Natural killer cell (primary cell): ENCODE data around the gene MOV10L1. TPM values are rescaled to one million over a fixed set of nuclear protein-coding genes. Genes with fewer than 3 reads are reported as not detected.

Experiments used
- ATAC-seq, 3 donors: fragments of 150-1000 bp in 2 of 3; fragments of 200-7000 bp in 1 of 3; cut with Tn5 transposase; 1 replicate in 1 of 3; 2 replicates in 2 of 3; pipeline ENCODE4 v1.10.0; 2021; ENCODE audit warnings: mild to moderate bottlenecking in 2 of 3, moderate library complexity in 2 of 3
- DNase-seq, 2 donors: peaks; one replicate each; pipeline versions ENCODE4 v3.0.0 to v3.0.0-alpha.2; 2013 to 2021; ENCODE audit warnings: mixed read lengths in 1 of 2
- H3K27ac ChIP-seq: one replicate; pipeline ENCODE4 v1.5.1; 2013; ENCODE audit warnings: mild to moderate bottlenecking, low read length
- H3K27me3 ChIP-seq: one replicate; pipeline ENCODE4 v1.6.1; 2013; ENCODE audit warnings: low read length; ENCODE audit not compliant: control insufficient read depth, insufficient read depth
- H3K36me3 ChIP-seq: one replicate; pipeline ENCODE4 v1.6.1; 2013; ENCODE audit warnings: low read length; ENCODE audit not compliant: control insufficient read depth, insufficient read depth
- H3K4me1 ChIP-seq: one replicate; pipeline ENCODE4 v1.6.1; 2013; ENCODE audit warnings: low read length; ENCODE audit not compliant: control insufficient read depth, insufficient read depth
- H3K4me3 ChIP-seq: one replicate; pipeline ENCODE4 v1.5.1; 2013; ENCODE audit warnings: low read length
- H3K9me3 ChIP-seq: one replicate; pipeline ENCODE4 v1.6.1; 2013; ENCODE audit warnings: low read length; ENCODE audit not compliant: control insufficient read depth, insufficient read depth
- H3K27ac Mint-ChIP-seq, 2 donors: one replicate each; pipeline ENCODE4 v1.8.0; 2022; ENCODE audit warnings: mild to moderate bottlenecking in 2 of 2, mixed read lengths in 2 of 2, moderate library complexity in 1 of 2
- H3K27me3 Mint-ChIP-seq, 2 donors: one replicate each; pipeline ENCODE4 v1.8.0; 2022; ENCODE audit warnings: low read depth in 2 of 2, mixed read lengths in 2 of 2
- H3K36me3 Mint-ChIP-seq: one replicate; pipeline ENCODE4 v1.8.0; 2022; ENCODE audit warnings: mixed read lengths
- H3K4me1 Mint-ChIP-seq, 2 donors: one replicate each; pipeline ENCODE4 v1.8.0; 2022; ENCODE audit warnings: mixed read lengths in 2 of 2
- H3K4me3 Mint-ChIP-seq: one replicate; pipeline ENCODE4 v1.8.0; 2022; ENCODE audit warnings: mild to moderate bottlenecking, moderate library complexity, mixed read lengths
- H3K9me3 Mint-ChIP-seq, 2 donors: one replicate each; pipeline ENCODE4 v1.8.0; 2022; ENCODE audit warnings: mixed read lengths in 2 of 2
- whole genome bisulfite sequencing: methylation state at CpG from one replicate; pipeline ENCODE4 v1.1.7; 2013; ENCODE audit warnings: missing lambda C conversion rate; ENCODE audit not compliant: insufficient coverage; 5-methylcytosine and 5-hydroxymethylcytosine counted together
- intact Hi-C: fragments of 100-400 bp; cut with micrococcal nuclease; formaldehyde crosslinking; loops from one replicate; pipeline ENCODE4 v1.14.2; 2022
- total RNA-seq, 4 donors: library from RNA; stranded (reverse); fragments of 120-200 nt in 1 of 4; gene quantifications; one replicate each; pipeline versions ENCODE4 v1.2.3 to v1.2.4, GENCODE V29; 2013 to 2022
- TF ChIP-seq, protein P1 (sequence below): fragments of 200-600 bp; IDR thresholded peaks from one replicate; pipeline ENCODE4 v1.8.0; 2022; ENCODE audit warnings: antibody characterized with exemption

MOV10L1 gene
- total RNA-seq, 3 donors from 2014 or later (not counting 1 experiment from before 2014, with no cell fraction given) = 1.0 to 1.7 TPM; not detected in 1

DNA sequence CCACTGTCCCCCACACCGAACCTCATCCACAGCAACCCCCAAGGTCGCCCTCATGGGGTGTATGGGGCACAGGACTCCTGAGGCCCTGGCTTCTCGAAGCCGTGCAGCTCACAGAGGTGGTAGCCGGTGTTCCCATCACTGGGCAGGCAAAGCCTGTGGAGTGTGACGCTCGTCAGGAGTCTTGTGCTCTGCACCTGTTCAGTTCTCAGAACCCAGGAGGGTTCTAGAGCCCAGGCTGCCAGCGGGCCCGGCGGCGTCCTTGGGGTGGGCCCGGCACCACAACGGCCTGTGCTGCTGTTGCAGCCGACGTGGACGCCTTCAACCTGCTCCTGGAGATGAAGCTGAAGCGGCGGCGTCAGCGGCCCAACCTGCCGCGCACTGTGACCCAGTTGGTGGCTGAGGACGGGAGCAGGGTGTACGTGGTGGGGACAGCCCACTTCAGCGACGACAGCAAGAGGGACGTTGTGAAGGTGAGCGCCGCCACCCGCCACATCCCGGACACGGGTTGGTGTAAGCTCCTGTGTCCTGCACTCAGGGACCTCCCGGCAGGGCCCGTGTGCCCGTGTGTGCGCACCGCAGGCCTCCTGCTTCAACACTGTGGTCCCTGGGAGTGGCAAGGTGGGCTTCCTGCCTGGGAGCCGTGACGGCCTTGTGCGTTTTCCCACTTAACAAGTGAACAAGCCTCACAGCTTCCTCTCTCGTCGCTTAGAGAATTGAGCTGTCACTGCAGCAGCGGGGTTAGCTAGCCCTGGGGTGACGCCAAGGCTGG is 104.4 kb downstream of the MOV10L1 start:
- Mint-ChIP-seq H3K4me3 (no peak overlapping the region), H3K27ac (no peak overlapping the region), H3K4me1 (peaks cover 28 to 37% of the 10 kb centered on the region in 2 donors), H3K36me3 (no peaks in the 10 kb centered on the region), H3K9me3 (no peaks in the 10 kb centered on the region), H3K27me3 (no peaks in the 10 kb centered on the region)
- DNase-seq (no peak), ATAC-seq (no peak)
- Histone ChIP-seq H3K36me3 (peaks cover 39% of the 10 kb centered on the region), H3K27me3 (no peaks in the 10 kb centered on the region), H3K9me3 (no peaks in the 10 kb centered on the region), H3K4me1 (peaks cover 55% of the 10 kb centered on the region), H3K4me3 (no peak overlapping the region), H3K27ac (no peak overlapping the region)
- TF ChIP-seq, protein P1, sequence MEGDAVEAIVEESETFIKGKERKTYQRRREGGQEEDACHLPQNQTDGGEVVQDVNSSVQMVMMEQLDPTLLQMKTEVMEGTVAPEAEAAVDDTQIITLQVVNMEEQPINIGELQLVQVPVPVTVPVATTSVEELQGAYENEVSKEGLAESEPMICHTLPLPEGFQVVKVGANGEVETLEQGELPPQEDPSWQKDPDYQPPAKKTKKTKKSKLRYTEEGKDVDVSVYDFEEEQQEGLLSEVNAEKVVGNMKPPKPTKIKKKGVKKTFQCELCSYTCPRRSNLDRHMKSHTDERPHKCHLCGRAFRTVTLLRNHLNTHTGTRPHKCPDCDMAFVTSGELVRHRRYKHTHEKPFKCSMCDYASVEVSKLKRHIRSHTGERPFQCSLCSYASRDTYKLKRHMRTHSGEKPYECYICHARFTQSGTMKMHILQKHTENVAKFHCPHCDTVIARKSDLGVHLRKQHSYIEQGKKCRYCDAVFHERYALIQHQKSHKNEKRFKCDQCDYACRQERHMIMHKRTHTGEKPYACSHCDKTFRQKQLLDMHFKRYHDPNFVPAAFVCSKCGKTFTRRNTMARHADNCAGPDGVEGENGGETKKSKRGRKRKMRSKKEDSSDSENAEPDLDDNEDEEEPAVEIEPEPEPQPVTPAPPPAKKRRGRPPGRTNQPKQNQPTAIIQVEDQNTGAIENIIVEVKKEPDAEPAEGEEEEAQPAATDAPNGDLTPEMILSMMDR = no peak
- WGBS = 91% methylated on average over 44 of the region's 44 CpGs
- intact Hi-C loops = loop anchor here (5.0 kb wide), 1 partner anchor 47 kb away; no protein-coding TSS in a partner anchor

DNA sequence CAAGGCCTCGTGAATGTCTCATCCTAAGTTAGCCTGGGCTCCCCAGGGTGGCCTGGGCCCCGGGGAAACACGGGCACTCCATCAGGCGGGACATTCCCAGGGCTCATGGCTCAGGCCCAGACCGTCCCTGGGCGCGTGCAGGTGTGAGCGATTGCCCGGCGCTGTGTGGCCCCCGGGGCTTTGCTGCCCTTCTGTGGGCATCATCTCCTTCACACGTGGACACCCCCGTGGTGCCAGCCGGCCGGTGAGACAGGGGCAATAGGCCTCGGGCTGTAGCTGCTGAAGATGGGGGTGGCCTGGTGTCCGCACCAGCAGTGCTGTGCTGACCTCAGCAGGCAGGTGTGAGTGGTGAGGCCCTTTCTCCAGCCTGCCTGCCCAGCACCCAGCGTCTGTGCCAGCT is 106.5 kb downstream of the MOV10L1 start:
- TF ChIP-seq, protein P1 = no peak
- no peaks in the 10 kb centered on the region for H3K27me3 Mint-ChIP-seq
- ATAC-seq = no peak

GRCh38 chr22:50197000-50197800 is 107.4 kb downstream of the MOV10L1 start:
- no peak overlapping the region for H3K4me3 ChIP-seq
- Mint-ChIP-seq H3K9me3 (no peaks in the 10 kb centered on the region), H3K4me3 (no peak overlapping the region), H3K4me1 (peaks cover 10 to 21% of the 10 kb centered on the region in 2 donors), H3K27me3 (no peaks in the 10 kb centered on the region), H3K27ac (no peak overlapping the region), H3K36me3 (no peaks in the 10 kb centered on the region)
- H3K36me3 ChIP-seq = peaks cover 40% of the 10 kb centered on the region
- H3K27ac ChIP-seq = no peak overlapping the region
- H3K9me3 ChIP-seq = no peaks in the 10 kb centered on the region
- H3K27me3 ChIP-seq = no peaks in the 10 kb centered on the region
- TF ChIP-seq, protein P1 = no peak
- intact Hi-C loops = no loop called here
- WGBS = 95% methylated on average over 23 of the region's 23 CpGs
- ATAC-seq (no peak), DNase-seq (no peak)
- H3K4me1 ChIP-seq = peaks cover 43% of the 10 kb centered on the region

More for the DNA sequence above, 106.5 kb downstream of the MOV10L1 start:
- intact Hi-C loops = no loop called here
- Histone ChIP-seq H3K27me3 (no peaks in the 10 kb centered on the region), H3K27ac (no peak overlapping the region), H3K4me3 (no peak overlapping the region), H3K36me3 (peaks cover 40% of the 10 kb centered on the region), H3K4me1 (peaks cover 45% of the 10 kb centered on the region), H3K9me3 (no peaks in the 10 kb centered on the region)
- no peak for DNase-seq
- peaks cover 16 to 25% of the 10 kb centered on the region in 2 donors for H3K4me1 Mint-ChIP-seq
- no peaks in the 10 kb centered on the region for H3K9me3 Mint-ChIP-seq
- H3K4me3 Mint-ChIP-seq = no peak overlapping the region
- H3K36me3 Mint-ChIP-seq = no peaks in the 10 kb centered on the region
- no peak overlapping the region for H3K27ac Mint-ChIP-seq
- 97% methylated on average over 18 of the region's 18 CpGs for WGBS
